Activated CD8-positive, alpha-beta memory T cell treated with anti-CD3 and anti-CD28 coated beads, Interleukin-2, amount 50 U/mL, for 4 hours (primary cell): ENCODE results near the gene KCNJ12.

Experiments used
- DNase-seq: peaks from one replicate; pipeline ENCODE4 v3.0.0-alpha.2; 2020

The KCNJ12 gene

GRCh38 chr17:21370430-21370829 lies 5.7 kb upstream of the KCNJ12 start:
- DNase-seq = no peak

- no peak for DNase-seq
Measured at GRCh38 chr17:21371511-21372081, 4.6 kb upstream of the KCNJ12 start.

- DNase-seq = no peak
Measured at GRCh38 chr17:21372256-21372954, 3.8 kb upstream of the KCNJ12 start.

GRCh38 chr17:21373036-21373435 lies 3.1 kb upstream of the KCNJ12 start:
- no peak for DNase-seq

GRCh38 chr17:21373696-21374440 lies 2.3 kb upstream of the KCNJ12 start:
- DNase-seq = no peak

GRCh38 chr17:21374441-21375161 lies 1.6 kb upstream of the KCNJ12 start:
- DNase-seq = no peak

GRCh38 chr17:21375162-21375560 lies 996 bp upstream of the KCNJ12 start:
- no peak for DNase-seq

GRCh38 chr17:21375757-21376080 lies 438 bp upstream of the KCNJ12 start:
- no peak for DNase-seq

- DNase-seq = no peak
Measured at GRCh38 chr17:21376759-21377690, 868 bp downstream of the KCNJ12 start.

- DNase-seq = no peak
Measured at GRCh38 chr17:21377705-21378396, 1.7 kb downstream of the KCNJ12 start.

- DNase-seq = no peak
Measured at GRCh38 chr17:21378553-21378952, 2.4 kb downstream of the KCNJ12 start.

- DNase-seq = no peak
Measured at GRCh38 chr17:21379080-21379711, 3.0 kb downstream of the KCNJ12 start.

- DNase-seq = no peak
Measured at GRCh38 chr17:21380659-21381058, 4.5 kb downstream of the KCNJ12 start.

GRCh38 chr17:21381076-21381706 lies 5.0 kb downstream of the KCNJ12 start:
- no peak for DNase-seq

- DNase-seq = no peak
Measured at GRCh38 chr17:21382560-21383495, 6.7 kb downstream of the KCNJ12 start.

GRCh38 chr17:21385281-21385845 lies 9.2 kb downstream of the KCNJ12 start:
- DNase-seq = no peak

- DNase-seq = no peak
Measured at GRCh38 chr17:21387616-21388015, 11.5 kb downstream of the KCNJ12 start.

- DNase-seq = no peak
Measured at GRCh38 chr17:21388066-21388465, 11.9 kb downstream of the KCNJ12 start.

GRCh38 chr17:21388944-21389343 lies 12.8 kb downstream of the KCNJ12 start:
- no peak for DNase-seq
